ENCODE results near the gene STXBP6. TPM values are rescaled to one million over a fixed set of nuclear protein-coding genes. Genes with fewer than 3 reads are reported as not detected.
A peak's percentile ranks its signal among the peaks of the same experiment; 100 is the strongest.

The STXBP6 gene
- total RNA-seq, 1 donor from 2014 or later = 27.1 TPM

GRCh38 chr14:24818823-24819341 lies 231.1 kb downstream of the STXBP6 start:
- Mint-ChIP-seq H3K27ac (ENCODE audit: unreplicated experiment) (no peak overlapping the region), H3K27me3 (ENCODE audit: low read depth, unreplicated experiment) (no peaks in the 10 kb centered on the region)
- no peak for FAIRE-seq

GRCh38 chr14:24818058-24818822 lies 231.7 kb downstream of the STXBP6 start:
- Histone ChIP-seq H3K4me1 (ENCODE audit: insufficient read depth, low read length) (peaks cover 5% of the 10 kb centered on the region), H3K79me2 (ENCODE audit: insufficient read depth, low read length) (no peaks in the 10 kb centered on the region), H4K20me1 (ENCODE audit: insufficient read depth, low read length) (no peaks in the 10 kb centered on the region), H3K27me3 (ENCODE audit: insufficient read depth, low read length) (no peaks in the 10 kb centered on the region), H3K27ac (ENCODE audit: low read depth, low read length) (no peak overlapping the region), H3K36me3 (ENCODE audit: insufficient read depth, low read length) (no peaks in the 10 kb centered on the region), H3K9ac (ENCODE audit: low read length) (no peak overlapping the region), H2AFZ (ENCODE audit: low read depth, low read length) (no peak overlapping the region), H3K9me3 (ENCODE audit: insufficient read depth, low read depth, low read length) (no peaks in the 10 kb centered on the region), H3K4me2 (ENCODE audit: low read length) (no peak overlapping the region), H3K4me3 (ENCODE audit: insufficient read depth, low read depth, low read length) (no peak overlapping the region)
- no peak overlapping the region for H3K27ac Mint-ChIP-seq (ENCODE audit: unreplicated experiment)
- H3K36me3 Mint-ChIP-seq (ENCODE audit: low read depth, unreplicated experiment) = peaks cover 7% of the 10 kb centered on the region
- no peaks in the 10 kb centered on the region for H3K27me3 Mint-ChIP-seq (ENCODE audit: low read depth, unreplicated experiment)
- DNase-seq (ENCODE audit: low read depth) = peak; percentile 62
- no peak for TF ChIP-seq CTCF (IDR thresholded peaks at IDR 0.05; ENCODE audit: insufficient read depth, low read depth, low read length)
- TF ChIP-seq EZH2 (IDR thresholded peaks at IDR 0.05; ENCODE audit: insufficient read depth, low read length) = no peak
- no peaks in the 10 kb centered on the region for H3K9me3 Mint-ChIP-seq (ENCODE audit: unreplicated experiment)
- FAIRE-seq = no peak
- H3K4me1 Mint-ChIP-seq (ENCODE audit: low read depth, unreplicated experiment) = peaks cover 33% of the 10 kb centered on the region
- peak overlapping the region; percentile 12 for H3K4me3 Mint-ChIP-seq (ENCODE audit: unreplicated experiment)

More at GRCh38 chr14:24818823-24819341, 231.1 kb downstream of the STXBP6 start:
- no peaks in the 10 kb centered on the region for H3K79me2 ChIP-seq (ENCODE audit: insufficient read depth, low read length)
- H3K9me3 ChIP-seq (ENCODE audit: insufficient read depth, low read depth, low read length) = no peaks in the 10 kb centered on the region
- H3K36me3 ChIP-seq (ENCODE audit: insufficient read depth, low read length) = no peaks in the 10 kb centered on the region
- H3K9ac ChIP-seq (ENCODE audit: low read length) = no peak overlapping the region
- no peaks in the 10 kb centered on the region for H3K27me3 ChIP-seq (ENCODE audit: insufficient read depth, low read length)
- Mint-ChIP-seq H3K4me3 (ENCODE audit: unreplicated experiment) (peak overlapping the region; percentile 12), H3K36me3 (ENCODE audit: low read depth, unreplicated experiment) (peaks cover 5% of the 10 kb centered on the region), H3K9me3 (ENCODE audit: unreplicated experiment) (no peaks in the 10 kb centered on the region), H3K4me1 (ENCODE audit: low read depth, unreplicated experiment) (peaks cover 33% of the 10 kb centered on the region)
- no peak overlapping the region for H2AFZ ChIP-seq (ENCODE audit: low read depth, low read length)
- H3K27ac ChIP-seq (ENCODE audit: low read depth, low read length) = no peak overlapping the region
- TF ChIP-seq CTCF (IDR thresholded peaks at IDR 0.05; ENCODE audit: insufficient read depth, low read depth, low read length) (no peak), EZH2 (IDR thresholded peaks at IDR 0.05; ENCODE audit: insufficient read depth, low read length) (no peak)
- no peak for DNase-seq (ENCODE audit: low read depth)
- no peak overlapping the region for H3K4me3 ChIP-seq (ENCODE audit: insufficient read depth, low read depth, low read length)
- H4K20me1 ChIP-seq (ENCODE audit: insufficient read depth, low read length) = no peaks in the 10 kb centered on the region
- peaks cover 5% of the 10 kb centered on the region for H3K4me1 ChIP-seq (ENCODE audit: insufficient read depth, low read length)
- H3K4me2 ChIP-seq (ENCODE audit: low read length) = no peak overlapping the region

Measured in astrocyte (in vitro differentiated cells and primary cell).